UCSD-AML1 (cell line): Measurements from ENCODE around the gene HMGCL.
A peak's percentile ranks its signal among the peaks of the same experiment; 100 is the strongest.

Experiments
- DNase-seq: peaks from one replicate; lab custom pipeline; 2025; ENCODE audit not compliant: unreplicated experiment; lab: John Stamatoyannopoulos, UW

HMGCL gene

DNA sequence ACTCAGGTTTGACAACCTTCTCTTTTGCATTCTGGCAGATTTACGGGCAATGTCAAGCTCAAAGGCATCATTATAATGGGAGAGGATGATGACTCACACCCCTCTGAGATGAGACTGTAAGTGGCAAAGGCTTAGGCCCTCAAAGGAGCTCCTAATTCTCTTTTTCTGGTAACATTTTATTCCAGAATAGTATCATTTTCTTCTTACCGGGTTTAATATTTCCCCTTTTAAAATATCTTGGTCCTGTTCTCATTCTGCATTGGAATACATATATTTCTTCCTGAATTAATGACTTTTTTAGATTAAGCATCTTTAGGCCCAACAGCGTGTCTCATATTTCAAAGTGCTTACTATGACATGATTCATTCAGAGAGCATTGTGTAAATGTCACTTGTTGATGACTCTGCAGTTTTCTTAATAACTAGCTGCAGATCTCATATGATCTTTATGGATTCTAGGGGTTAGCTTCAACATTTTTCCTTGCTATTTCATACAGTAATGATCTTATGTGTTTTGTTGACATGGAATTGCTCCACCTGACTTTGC is 45.3 kb downstream of the HMGCL start:
- no peak for DNase-seq

GRCh38 chr1:23777979-23778814 is 47.0 kb downstream of the HMGCL start, which contains the start of gene PITHD1:
PITHD1 (plus strand) TSS chr1:23778418; CDS start chr1:23778516, 98 bp downstream.
- DNase-seq: peak; percentile 89

DNA sequence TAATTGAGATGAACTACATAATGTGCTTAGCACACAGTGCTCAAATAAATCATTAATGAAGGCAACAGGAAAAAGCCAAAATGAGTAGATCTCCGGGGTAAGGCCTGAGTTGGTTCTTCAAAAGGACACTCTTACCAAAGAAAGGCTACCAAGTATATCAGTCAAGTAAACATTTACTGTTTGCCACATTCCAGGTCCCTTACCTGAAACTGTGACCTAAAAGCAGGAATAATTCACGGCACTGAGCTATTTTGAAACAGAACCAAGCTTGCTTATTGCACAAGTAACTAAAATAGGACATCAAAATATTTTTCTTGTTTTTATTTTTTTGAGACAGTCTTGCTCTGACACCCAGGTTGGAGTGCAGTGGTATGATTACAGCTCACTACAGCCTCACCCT is 49.0 kb downstream of the HMGCL start:
- DNase-seq: no peak

- DNase-seq: no peak
Measured at GRCh38 chr1:23774174-23774880, 50.9 kb downstream of the HMGCL start.

- no peak for DNase-seq
Measured at GRCh38 chr1:23772854-23773242, 52.4 kb downstream of the HMGCL start.

- peak; percentile 81 for DNase-seq
Measured at GRCh38 chr1:23772049-23772853, 53.0 kb downstream of the HMGCL start.

GRCh38 chr1:23768733-23769132 is 56.5 kb downstream of the HMGCL start:
- DNase-seq: no peak

DNA sequence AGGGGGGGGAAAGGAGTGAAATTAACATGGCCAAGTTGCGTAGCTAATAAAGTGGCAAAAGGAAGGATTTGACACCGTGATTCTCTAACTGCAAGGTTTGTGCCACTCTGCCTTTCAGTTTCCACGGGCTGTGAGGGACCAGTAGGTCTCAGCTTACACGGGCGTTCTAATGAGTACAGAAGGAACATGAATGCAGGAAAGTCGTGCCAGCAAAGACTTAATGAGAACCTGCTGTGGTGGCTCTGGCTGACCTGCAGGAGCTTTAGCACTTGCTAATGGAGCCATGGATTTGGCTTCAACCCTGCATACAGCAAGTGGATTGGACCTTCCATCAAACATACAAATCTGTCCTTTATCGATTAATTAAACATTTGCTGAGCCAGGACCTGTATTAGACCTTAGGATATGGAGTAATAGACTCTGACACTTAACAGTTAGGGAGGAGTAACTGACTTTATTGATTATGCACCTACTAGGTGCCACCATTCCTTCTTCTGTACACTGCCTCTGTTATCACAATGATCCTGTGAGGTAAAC is 62.1 kb downstream of the HMGCL start:
- DNase-seq: no peak

- DNase-seq: no peak
Measured at GRCh38 chr1:23759277-23759676, 66.0 kb downstream of the HMGCL start.

DNA sequence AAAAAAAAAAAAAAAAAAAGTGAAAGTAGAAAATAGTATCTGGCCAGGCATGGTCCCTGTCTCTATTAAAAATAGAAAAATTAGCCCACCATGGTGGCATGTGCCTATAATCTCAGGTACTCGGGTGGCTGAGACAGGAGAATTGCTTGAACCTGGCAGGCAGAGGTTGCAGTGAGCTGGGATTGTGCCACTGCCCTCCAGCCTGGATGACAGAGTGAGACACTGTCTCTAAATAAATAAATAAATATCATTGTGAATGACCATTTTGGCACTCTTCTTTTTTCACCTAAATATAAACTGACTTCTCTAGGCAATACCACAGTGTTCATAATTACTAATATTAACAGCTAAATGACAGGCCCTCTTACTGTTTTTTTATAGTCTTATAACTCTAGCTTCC is 67.4 kb downstream of the HMGCL start:
- no peak for DNase-seq

DNA sequence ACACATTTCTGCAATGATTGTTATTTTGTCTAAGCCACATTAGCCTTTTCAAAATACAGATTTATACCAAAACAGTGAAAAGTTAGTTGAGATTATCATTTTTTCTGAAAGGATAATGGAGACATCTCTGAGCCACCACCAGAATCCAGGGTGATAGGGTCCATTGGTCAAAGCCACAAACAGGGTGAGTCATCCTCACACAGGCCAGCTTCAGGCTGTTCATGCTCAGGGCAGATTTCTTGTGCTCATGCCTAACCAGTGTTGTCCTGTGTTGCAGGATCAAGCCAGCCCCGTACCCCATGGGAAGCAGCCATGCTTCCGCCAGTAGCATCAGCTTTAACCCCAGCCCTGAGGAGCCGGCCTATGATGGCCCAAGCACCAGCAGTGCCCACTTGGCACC is 68.6 kb downstream of the HMGCL start:
- DNase-seq: no peak

DNA sequence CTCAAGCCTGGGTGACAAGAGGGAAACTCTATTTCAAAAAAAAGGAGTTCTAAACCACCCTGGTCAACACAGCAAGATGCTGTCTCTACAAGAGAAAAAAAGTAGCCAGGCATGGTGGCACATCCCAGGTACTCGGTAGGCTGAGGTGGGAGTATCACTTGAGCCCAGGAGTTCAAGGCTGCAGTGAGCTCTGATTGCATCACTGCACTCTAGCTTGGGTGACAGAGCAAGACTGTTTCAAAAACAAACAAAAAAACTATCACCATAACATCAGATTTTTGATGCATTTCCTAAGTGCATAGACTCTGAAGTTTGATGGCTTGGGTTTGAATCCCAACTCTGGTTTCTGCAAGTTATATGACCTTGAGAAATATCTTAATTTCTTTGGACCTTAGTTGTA is 72.3 kb downstream of the HMGCL start:
- no peak for DNase-seq
